Left ventricle myocardium inferior (tissue), 1 donor: ENCODE data around the gene CDK17. TPM values are rescaled to one million over a fixed set of nuclear protein-coding genes. Genes with fewer than 3 reads are reported as not detected.
A peak's percentile ranks its signal among the peaks of the same experiment; 100 is the strongest.

Experiments
- DNase-seq: peaks from one replicate; pipeline ENCODE4 v3.0.0-alpha.2; 2020
- H3K27ac ChIP-seq: fragments of 200-600 bp; replicated peaks from 2 replicates; pipeline ENCODE4 v1.8.0; 2021
- H3K27me3 ChIP-seq: fragments of 200-600 bp; 2 replicates; pipeline ENCODE4 v1.8.0; 2021; ENCODE audit warnings: low read depth
- H3K36me3 ChIP-seq: fragments of 200-600 bp; 2 replicates; pipeline ENCODE4 v1.8.0; 2021
- H3K4me1 ChIP-seq: fragments of 200-600 bp; 2 replicates; pipeline ENCODE4 v1.8.0; 2021
- H3K4me3 ChIP-seq: fragments of 200-600 bp; 2 replicates; pipeline ENCODE4 v1.8.0; 2021; ENCODE audit warnings: mild to moderate bottlenecking, moderate library complexity
- H3K9me3 ChIP-seq: fragments of 200-600 bp; replicated peaks from 2 replicates; pipeline ENCODE4 v1.8.0; 2021
- CTCF ChIP-seq: fragments of 200-600 bp; IDR thresholded peaks from 2 replicates; pipeline ENCODE4 v1.8.0; 2021; ENCODE audit warnings: antibody characterized with exemption, mild to moderate bottlenecking, borderline replicate concordance
- intact Hi-C: fragments of 100-400 bp; cut with micrococcal nuclease; formaldehyde crosslinking; loops from one replicate; pipeline ENCODE4 v1.11.0; 2022
- total RNA-seq: library from RNA; stranded (reverse); fragmentation: NEBNext Ultra II Directional; extraction: Animal tissue kit (Norgen Biotek cat#: 25700); gene quantifications from one replicate; pipeline ENCODE4 v1.2.1, GENCODE V29; 2021
- donor health status: DM: no; HTN: yes; CAD: no; lungs with severe emphysema.

CDK17 gene
- total RNA-seq, 1 donor from 2014 or later: 15.9 TPM

- Histone ChIP-seq H3K27me3 (no peaks in the 10 kb centered on the region), H3K27ac (no peak overlapping the region), H3K4me1 (peaks cover 83% of the 10 kb centered on the region), H3K4me3 (no peak overlapping the region), H3K36me3 (no peaks in the 10 kb centered on the region), H3K9me3 (no peaks in the 10 kb centered on the region)
- TF ChIP-seq CTCF: no peak
- DNase-seq: no peak
- intact Hi-C loops: no loop called here
These were observed 43.4 kb downstream of the CDK17 start for GRCh38 chr12:96356831-96357230.

GRCh38 chr12:96354844-96355534 lies 45.2 kb downstream of the CDK17 start:
- Histone ChIP-seq H3K9me3 (no peaks in the 10 kb centered on the region), H3K27ac (no peak overlapping the region), H3K4me1 (peaks cover 78% of the 10 kb centered on the region), H3K27me3 (no peaks in the 10 kb centered on the region), H3K4me3 (no peak overlapping the region), H3K36me3 (no peaks in the 10 kb centered on the region)
- TF ChIP-seq CTCF: no peak
- intact Hi-C loops: no loop called here
- no peak for DNase-seq

- no peak overlapping the region for H3K27ac ChIP-seq
- H3K27me3 ChIP-seq: no peaks in the 10 kb centered on the region
- peaks cover 81% of the 10 kb centered on the region for H3K4me1 ChIP-seq
- TF ChIP-seq CTCF: no peak
- intact Hi-C loops: no loop called here
- H3K36me3 ChIP-seq: no peaks in the 10 kb centered on the region
- no peaks in the 10 kb centered on the region for H3K9me3 ChIP-seq
- H3K4me3 ChIP-seq: no peak overlapping the region
- no peak for DNase-seq
These were observed 45.9 kb downstream of the CDK17 start for GRCh38 chr12:96354326-96354725.

- H3K27me3 ChIP-seq: no peaks in the 10 kb centered on the region
- H3K4me1 ChIP-seq: peaks cover 84% of the 10 kb centered on the region
- no peak for DNase-seq
- intact Hi-C loops: no loop called here
- H3K27ac ChIP-seq: peak overlapping the region; percentile 14
- no peak overlapping the region for H3K4me3 ChIP-seq
- H3K36me3 ChIP-seq: no peaks in the 10 kb centered on the region
- no peaks in the 10 kb centered on the region for H3K9me3 ChIP-seq
- no peak for TF ChIP-seq CTCF
These were observed 47.9 kb downstream of the CDK17 start for GRCh38 chr12:96352161-96352835.

- no peaks in the 10 kb centered on the region for H3K36me3 ChIP-seq
- no peak for TF ChIP-seq CTCF
- H3K4me3 ChIP-seq: no peak overlapping the region
- no peaks in the 10 kb centered on the region for H3K27me3 ChIP-seq
- no peak overlapping the region for H3K27ac ChIP-seq
- intact Hi-C loops: no loop called here
- peaks cover 2% of the 10 kb centered on the region for H3K9me3 ChIP-seq
- no peak for DNase-seq
- peaks cover 83% of the 10 kb centered on the region for H3K4me1 ChIP-seq
These were observed 49.3 kb downstream of the CDK17 start for GRCh38 chr12:96350982-96351381.
